ENCODE measurements around the gene GGCT.

DNA sequence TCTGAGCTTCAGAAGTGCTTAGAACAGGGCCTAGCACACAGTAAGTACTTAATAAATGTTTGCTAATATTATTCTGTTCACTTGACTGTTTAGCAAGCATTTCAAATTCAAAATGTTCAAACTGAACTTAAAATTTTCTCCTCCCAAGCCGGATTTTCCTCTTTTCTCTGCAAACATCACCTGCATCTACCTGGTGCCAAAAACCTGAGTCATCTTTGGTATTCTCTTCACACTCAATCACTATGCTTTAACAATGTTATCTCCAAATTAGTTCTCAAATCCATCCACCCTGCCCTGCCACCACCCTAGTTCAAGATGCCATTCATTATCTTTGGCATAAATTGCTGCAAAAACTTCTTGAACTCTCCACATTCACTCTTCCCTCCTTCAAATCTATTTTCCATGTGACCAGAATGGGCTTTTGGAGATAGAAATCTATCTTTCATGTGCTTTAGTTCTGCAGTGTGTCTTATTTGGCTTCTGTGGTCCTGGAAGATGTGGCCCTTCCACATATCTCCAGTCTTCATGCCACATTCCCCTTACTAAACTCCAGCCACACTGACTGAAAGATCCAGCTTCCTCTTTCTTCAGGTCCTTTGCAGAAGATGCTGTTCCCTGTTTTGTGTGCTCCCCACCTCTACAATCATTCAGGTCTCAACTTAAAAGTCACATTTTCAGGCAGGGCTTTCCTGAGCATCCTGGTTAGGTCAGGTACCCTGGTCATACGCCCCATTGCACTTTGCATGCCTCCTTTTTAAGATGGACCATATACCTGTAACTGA lies 2.0 kb downstream of the GGCT start:
- TF ChIP-seq POLR2A (IDR thresholded peaks at IDR 0.05; ENCODE audit: control extremely low read depth in 1 of 2, low read depth in 2 of 2, low read length in 2 of 2), result no peak
- TF ChIP-seq, protein P1, sequence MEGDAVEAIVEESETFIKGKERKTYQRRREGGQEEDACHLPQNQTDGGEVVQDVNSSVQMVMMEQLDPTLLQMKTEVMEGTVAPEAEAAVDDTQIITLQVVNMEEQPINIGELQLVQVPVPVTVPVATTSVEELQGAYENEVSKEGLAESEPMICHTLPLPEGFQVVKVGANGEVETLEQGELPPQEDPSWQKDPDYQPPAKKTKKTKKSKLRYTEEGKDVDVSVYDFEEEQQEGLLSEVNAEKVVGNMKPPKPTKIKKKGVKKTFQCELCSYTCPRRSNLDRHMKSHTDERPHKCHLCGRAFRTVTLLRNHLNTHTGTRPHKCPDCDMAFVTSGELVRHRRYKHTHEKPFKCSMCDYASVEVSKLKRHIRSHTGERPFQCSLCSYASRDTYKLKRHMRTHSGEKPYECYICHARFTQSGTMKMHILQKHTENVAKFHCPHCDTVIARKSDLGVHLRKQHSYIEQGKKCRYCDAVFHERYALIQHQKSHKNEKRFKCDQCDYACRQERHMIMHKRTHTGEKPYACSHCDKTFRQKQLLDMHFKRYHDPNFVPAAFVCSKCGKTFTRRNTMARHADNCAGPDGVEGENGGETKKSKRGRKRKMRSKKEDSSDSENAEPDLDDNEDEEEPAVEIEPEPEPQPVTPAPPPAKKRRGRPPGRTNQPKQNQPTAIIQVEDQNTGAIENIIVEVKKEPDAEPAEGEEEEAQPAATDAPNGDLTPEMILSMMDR (IDR thresholded peaks at IDR 0.05; ENCODE audit: control extremely low read depth in 1 of 3, insufficient read depth in 1 of 3, low read depth in 1 of 3, low read length in 3 of 3), result no peak
- TF ChIP-seq TAF1 (IDR thresholded peaks at IDR 0.05; ENCODE audit: low read depth, low read length), result no peak
- TF ChIP-seq SIX5 (IDR thresholded peaks at IDR 0.05; ENCODE audit: low read depth, low read length), result no peak
- no peak for TF ChIP-seq EGR1 (IDR thresholded peaks at IDR 0.05; ENCODE audit: borderline replicate concordance, low read depth, low read length)
- no peak for TF ChIP-seq MAFK (IDR thresholded peaks at IDR 0.05; ENCODE audit: low read depth, low read length)
- TF ChIP-seq EP300 (IDR thresholded peaks at IDR 0.05; ENCODE audit: borderline replicate concordance in 1 of 2, low read depth in 2 of 2, low read length in 2 of 2), result no peak
- TF ChIP-seq GABPA (IDR thresholded peaks at IDR 0.05; ENCODE audit: borderline replicate concordance, insufficient read depth, low read length), result no peak
- no peak for TF ChIP-seq JUN (IDR thresholded peaks at IDR 0.05; ENCODE audit: low read depth, low read length)
- TF ChIP-seq TBP (IDR thresholded peaks at IDR 0.05; ENCODE audit: low read depth, low read length), result no peak
- no peak for TF ChIP-seq BRCA1 (IDR thresholded peaks at IDR 0.05; ENCODE audit: low read depth, low read length)
- TF ChIP-seq POLR2AphosphoS5 (IDR thresholded peaks at IDR 0.05; ENCODE audit: low read depth, low read length), result no peak
- TF ChIP-seq RNF2 (IDR thresholded peaks at IDR 0.05; ENCODE audit: borderline replicate concordance, low read depth, low read length, missing control alignments, poor library complexity, severe bottlenecking), result no peak

Measured in H1 (cell line).